Measurements from ENCODE around the gene BRI3BP.

Gene BRI3BP, protein sequence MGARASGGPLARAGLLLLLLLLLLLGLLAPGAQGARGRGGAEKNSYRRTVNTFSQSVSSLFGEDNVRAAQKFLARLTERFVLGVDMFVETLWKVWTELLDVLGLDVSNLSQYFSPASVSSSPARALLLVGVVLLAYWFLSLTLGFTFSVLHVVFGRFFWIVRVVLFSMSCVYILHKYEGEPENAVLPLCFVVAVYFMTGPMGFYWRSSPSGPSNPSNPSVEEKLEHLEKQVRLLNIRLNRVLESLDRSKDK

DNA sequence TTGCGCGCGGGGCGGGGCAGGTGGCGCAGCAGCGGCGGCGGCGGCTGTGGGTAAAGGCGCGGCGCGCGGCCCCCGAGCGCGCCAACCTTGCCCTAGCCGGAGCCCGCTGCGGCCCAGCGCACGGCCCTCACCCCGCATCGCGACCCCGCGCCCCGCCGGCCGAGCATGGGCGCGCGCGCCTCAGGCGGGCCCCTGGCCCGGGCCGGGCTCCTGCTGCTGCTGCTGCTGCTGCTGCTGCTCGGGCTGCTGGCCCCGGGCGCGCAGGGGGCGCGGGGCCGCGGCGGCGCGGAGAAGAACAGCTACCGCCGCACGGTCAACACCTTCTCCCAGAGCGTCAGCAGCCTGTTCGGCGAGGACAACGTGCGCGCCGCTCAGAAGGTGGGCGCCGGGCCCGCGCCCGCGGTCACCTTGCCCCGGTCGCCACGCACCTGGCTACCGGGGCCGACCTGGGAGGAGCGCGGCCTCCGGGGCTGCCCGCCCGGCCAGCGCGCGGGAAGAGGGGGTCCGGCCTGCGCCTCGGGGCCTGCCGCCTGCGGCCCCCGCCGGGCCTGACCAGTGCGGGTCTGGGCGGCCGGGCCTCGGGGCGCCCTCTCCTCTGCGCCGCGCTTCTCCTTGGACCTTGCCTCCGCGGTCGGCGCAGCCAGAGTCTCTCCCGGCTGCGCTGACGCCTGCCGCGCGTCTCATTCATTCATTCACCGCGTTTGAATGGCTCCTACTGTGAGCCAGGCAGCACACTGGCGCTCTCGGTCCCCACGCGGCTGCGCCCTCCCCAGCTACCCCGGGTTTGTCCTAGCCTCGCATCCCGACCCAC lies at the start of gene BRI3BP:
TSS of gene BRI3BP (plus strand) at position 20 of the 811 bp plus-strand sequence. CDS start at position 166, 146 bp downstream.
- no peak for DNase-seq (ENCODE audit: low read depth)

GRCh38 chr12:124946447-124946793 lies 47.0 kb upstream of the BRI3BP start:
- DNase-seq (ENCODE audit: low read depth) = no peak

- no peak for DNase-seq (ENCODE audit: low read depth)
These were observed 46.4 kb upstream of the BRI3BP start for GRCh38 chr12:124947013-124947412.

GRCh38 chr12:124947561-124948398 lies 45.7 kb upstream of the BRI3BP start:
- no peak for DNase-seq (ENCODE audit: low read depth)

GRCh38 chr12:124949066-124949465 lies 44.4 kb upstream of the BRI3BP start:
- no peak for DNase-seq (ENCODE audit: low read depth)

DNA sequence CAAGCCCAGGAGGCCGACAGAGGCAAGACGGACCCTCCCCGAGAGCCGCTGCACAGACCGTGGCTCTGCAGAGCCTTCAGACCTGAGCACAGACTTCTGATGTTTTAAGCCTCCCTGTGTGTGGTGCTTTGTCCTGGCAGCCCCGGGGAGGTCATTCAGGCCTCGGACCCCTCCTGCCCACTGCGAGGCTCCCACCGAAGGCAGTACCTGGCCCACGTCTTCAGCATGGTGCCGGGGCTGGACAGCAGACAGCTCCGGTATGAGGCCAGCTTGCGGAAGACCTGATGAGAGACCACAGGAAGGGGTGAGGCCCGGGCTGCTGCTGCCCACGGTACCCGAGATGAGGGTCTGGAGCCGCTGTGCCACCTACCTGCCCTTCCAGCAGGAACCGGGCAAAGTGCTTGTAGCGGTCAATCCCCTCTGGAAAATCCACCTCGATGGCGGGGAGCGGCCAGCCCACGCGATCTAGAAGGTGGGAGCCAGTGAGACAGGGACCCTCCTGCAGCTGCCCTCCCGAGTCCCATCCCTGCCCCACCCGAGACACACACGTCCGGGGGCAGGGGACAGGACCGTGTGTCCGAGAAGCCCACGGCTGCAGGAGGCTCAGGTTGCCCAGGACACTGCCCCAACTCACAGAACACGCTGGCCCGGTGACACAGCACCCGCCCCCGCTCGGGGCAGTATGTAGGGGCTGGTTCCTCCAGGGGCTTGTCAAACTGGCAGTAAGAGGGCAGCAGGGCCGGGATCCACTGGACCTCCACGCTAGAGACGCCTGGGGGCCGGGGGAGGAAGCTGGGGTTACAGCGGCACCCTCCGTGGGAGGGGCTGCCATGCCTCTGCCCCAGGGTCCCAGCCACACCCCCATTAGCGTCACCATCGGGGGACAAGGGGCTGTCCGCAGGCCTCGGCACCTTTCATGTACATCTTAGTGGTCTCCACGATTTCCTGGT lies 43.4 kb upstream of the BRI3BP start:
- DNase-seq (ENCODE audit: low read depth) = no peak

DNA sequence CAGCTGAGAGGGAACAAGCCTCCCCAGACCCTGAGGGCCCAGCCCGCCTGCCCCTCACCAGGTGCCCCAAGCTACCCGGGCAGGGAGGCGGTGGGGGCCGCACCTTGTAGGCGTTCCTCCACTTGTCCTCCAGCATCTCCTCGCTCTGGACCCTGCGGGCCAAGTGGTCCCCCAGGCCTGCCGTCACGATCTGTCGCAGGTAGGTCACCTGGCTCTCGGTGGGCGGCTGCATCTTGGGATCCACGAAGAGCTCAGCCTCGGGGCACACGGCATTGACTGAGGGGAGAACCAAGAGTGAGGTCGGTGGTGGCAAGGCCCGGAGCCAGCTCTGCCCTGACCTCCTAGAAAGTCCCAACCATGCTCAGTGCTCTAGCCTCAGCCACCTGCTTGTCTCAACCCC lies 41.1 kb upstream of the BRI3BP start:
- no peak for DNase-seq (ENCODE audit: low read depth)

GRCh38 chr12:124952801-124953200 lies 40.6 kb upstream of the BRI3BP start:
- DNase-seq (ENCODE audit: low read depth) = no peak

GRCh38 chr12:124953689-124954405 lies 39.6 kb upstream of the BRI3BP start:
- DNase-seq (ENCODE audit: low read depth) = no peak

GRCh38 chr12:124954771-124955170 lies 38.7 kb upstream of the BRI3BP start:
- DNase-seq (ENCODE audit: low read depth) = no peak

GRCh38 chr12:124956571-124956970 lies 36.9 kb upstream of the BRI3BP start:
- no peak for DNase-seq (ENCODE audit: low read depth)

DNA sequence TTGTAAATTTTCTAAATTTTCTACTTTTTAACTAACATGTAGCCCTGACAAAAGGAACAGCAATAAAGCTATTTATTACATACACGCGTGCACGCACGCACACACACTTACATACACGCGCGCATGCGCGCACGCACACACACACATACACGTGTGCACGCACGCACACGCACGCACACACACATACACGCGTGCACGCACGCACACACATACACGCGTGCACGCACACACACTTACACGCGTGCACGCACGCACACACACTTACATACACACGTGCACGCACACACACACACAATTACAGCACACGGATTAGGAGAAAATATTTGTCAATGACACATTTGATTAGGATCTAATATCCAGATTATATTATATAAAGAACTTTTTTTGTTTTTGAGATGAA lies 32.4 kb upstream of the BRI3BP start:
- no peak for DNase-seq (ENCODE audit: low read depth)

GRCh38 chr12:124963211-124963610 lies 30.2 kb upstream of the BRI3BP start:
- DNase-seq (ENCODE audit: low read depth) = no peak

DNA sequence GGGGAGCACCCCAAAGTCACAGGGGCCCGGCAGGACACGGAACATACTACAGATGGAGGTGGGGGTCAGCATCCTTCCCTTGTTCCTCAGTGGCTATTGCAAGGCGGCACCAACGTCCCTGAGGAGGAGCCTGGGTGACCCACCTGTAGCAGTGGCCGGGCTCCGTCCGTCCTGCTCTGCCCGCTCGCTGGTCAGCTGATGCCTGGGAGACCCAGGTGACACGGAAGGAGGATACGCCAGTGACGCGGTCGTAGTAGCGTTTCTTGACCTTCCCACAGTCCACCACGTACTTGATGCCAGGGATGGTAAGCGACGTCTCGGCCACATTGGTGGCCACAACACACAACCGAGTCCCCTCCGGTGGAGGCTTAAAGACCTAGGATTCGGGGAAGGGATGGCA lies 29.2 kb upstream of the BRI3BP start:
- no peak for DNase-seq (ENCODE audit: low read depth)

- DNase-seq (ENCODE audit: low read depth) = no peak
These were observed 28.5 kb upstream of the BRI3BP start for GRCh38 chr12:124964836-124965462.

DNA sequence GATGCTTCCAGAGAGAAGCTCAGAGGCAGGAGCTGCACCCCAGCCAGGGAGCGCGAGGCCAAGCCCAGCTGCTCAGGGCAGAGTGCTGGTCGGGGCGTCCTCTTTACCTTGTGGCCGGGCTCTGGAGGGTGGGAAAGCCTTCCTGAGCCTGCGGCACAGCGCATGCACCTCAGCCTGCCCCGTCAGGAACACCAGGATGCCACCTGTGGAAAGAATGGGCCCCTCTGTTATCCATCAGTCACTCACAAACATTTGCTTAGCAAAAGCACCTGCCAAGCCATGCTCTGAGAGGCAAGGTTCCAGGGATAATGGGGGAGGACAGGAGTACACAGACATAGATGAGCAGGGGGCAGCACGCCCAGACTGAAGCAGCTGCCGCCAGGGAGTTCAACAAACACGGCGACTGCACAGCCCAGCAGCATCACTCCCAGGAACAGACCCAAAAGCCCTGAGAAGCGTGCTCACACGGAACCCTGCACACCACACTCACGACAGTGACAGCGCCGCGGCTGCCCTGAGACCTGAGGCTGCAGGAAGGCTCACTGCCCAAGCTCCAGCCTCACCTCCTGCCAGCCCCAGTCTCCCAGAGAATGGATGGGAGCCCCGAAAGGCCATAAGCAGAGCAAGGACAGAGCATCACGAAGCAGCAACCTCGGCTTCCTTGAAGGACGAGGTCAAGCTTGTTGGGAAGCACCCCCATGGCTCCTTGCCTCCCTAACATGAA lies 26.3 kb upstream of the BRI3BP start:
- no peak for DNase-seq (ENCODE audit: low read depth)

DNA sequence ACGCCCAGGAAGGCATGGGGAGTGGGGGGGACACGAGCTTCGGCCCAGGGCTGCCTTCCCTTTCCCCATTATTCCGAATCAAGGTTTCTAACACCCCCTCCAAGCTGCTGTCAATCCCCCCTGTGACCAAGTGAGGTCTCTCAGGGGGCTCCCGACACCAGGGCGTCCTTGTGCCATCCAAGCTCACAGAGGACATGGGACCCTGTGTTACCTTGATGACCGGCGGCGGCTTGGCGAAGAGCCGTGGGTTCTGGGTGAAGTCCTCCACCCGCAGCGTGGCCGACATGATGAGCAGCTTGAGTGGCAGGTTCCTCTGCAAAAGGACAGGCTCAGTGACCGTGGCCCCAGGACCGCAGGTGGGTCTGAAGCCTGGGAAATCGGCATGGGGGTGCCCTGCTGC lies 24.8 kb upstream of the BRI3BP start:
- no peak for DNase-seq (ENCODE audit: low read depth)

DNA sequence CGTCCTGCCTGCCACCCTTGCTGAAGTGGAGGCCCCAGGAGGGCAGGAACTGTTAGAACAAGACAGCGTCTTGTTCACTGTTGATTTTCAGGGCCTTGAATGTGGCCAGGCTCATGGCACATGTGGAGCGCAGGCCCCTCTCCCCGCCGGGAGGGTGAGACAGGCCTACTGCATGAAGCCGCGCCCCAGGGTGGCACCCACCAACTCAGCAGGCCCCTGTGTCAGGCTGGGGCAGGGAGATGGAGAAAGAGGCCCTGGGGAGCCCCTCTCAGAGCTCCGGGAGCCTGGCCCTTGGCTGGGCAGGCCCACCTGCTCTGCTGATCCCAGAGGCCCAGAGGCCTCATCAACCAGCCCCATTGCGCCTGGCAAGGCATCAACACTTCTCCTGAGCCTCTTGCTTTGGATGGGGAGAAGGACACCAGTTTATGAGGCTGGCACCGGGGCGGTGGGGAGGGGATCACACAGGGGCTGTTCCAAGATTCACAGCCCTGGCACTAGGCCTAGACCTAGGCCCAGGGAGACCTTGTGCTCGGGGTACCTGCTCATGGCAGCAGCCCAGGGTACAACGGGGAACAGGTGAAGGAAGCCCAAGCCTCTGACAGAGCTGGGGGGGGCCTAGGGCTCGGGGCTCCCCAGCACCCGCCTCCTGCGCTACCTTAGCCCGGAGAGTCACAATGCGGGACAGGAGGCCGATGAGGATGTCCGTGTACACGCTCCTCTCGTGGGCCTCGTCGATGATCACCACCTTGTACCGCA lies 22.6 kb upstream of the BRI3BP start:
- DNase-seq (ENCODE audit: low read depth) = no peak

- DNase-seq (ENCODE audit: low read depth) = no peak
These were observed 21.8 kb upstream of the BRI3BP start for GRCh38 chr12:124971603-124972002.
